ENCODE measurements around the gene SPATA21.
"Not testable (repeated sequence)": the region's sequence is repeated elsewhere in the genome, so short reads cannot be mapped to it uniquely, and the experiment has no call there.

SPATA21 gene

GRCh38 chr1:16385659-16386453 is 51.4 kb downstream of the SPATA21 start:
- FAIRE-seq = no peak
- no peak for DNase-seq (ENCODE audit: low spot score)

GRCh38 chr1:16383888-16384287 is 53.3 kb downstream of the SPATA21 start:
- no peak for FAIRE-seq
- DNase-seq (ENCODE audit: low spot score) = no peak

GRCh38 chr1:16380868-16381267 is 56.4 kb downstream of the SPATA21 start:
- DNase-seq (ENCODE audit: low spot score) = no peak
- no peak for FAIRE-seq

- FAIRE-seq (no peak), DNase-seq (ENCODE audit: low spot score) (no peak)
Measured at GRCh38 chr1:16378443-16378842, 58.8 kb downstream of the SPATA21 start.

DNA sequence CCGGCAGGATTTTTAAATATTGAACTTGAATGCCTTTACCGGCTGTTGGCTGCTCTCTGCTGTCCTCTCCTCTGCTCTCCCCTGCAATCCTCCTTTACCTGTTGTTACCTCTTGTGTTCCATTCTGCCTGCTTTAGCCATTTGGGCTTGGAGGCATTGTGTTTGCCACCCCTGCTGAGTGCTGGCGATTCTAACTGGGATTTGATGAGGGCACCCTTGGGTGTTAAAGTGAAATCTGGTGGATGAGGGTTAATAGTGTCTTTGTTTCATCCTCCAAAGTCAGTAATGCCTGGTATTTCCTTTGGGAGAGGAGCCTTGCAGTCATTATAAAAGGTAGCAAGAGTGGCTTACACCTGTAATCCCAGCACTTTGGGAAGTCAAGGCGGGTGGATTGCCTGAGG is 60.3 kb downstream of the SPATA21 start:
- no peak for FAIRE-seq
- no peak for DNase-seq (ENCODE audit: low spot score)

DNA sequence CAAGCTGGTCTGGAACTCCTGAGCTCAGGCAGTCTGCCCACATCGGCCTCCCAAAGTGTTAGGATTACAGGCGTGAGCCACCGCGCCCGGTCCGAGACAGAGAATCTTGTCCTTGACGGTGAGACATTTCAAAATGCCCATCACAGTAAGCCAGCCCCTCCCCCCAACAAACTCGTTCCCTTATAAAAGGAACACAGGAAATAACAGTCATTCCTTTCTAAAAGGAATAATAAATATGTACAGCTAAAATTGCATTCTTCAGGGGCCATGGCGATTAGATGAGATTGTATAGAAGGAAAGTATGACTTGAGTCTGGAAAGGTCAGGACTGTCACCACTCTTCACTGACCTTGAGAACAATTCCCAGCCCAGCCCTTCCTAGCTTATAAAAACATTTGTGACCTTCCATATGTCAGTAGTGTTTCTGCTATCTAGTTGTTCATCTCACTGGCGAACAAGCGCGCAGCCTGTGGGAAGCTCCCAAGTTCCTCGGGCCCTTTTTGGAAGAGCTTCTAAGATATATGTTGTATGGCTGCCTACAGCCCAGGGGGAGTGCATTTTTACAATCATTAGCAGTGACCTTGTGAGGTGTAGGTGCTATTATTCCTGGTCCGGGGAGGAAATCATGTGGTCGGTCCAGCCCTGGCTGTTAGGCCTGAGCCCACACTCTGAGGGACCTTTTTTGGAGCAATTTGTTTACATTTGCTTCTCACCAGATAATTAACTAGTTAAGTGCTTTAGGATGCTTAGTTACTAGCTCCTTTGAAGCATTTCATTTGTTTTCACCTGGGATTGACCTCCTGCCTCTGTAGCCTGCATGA is 61.5 kb downstream of the SPATA21 start:
- FAIRE-seq (no peak), DNase-seq (ENCODE audit: low spot score) (no peak)

GRCh38 chr1:16374266-16374665 is 63.0 kb downstream of the SPATA21 start:
- FAIRE-seq (no peak), DNase-seq (ENCODE audit: low spot score) (no peak)

DNA sequence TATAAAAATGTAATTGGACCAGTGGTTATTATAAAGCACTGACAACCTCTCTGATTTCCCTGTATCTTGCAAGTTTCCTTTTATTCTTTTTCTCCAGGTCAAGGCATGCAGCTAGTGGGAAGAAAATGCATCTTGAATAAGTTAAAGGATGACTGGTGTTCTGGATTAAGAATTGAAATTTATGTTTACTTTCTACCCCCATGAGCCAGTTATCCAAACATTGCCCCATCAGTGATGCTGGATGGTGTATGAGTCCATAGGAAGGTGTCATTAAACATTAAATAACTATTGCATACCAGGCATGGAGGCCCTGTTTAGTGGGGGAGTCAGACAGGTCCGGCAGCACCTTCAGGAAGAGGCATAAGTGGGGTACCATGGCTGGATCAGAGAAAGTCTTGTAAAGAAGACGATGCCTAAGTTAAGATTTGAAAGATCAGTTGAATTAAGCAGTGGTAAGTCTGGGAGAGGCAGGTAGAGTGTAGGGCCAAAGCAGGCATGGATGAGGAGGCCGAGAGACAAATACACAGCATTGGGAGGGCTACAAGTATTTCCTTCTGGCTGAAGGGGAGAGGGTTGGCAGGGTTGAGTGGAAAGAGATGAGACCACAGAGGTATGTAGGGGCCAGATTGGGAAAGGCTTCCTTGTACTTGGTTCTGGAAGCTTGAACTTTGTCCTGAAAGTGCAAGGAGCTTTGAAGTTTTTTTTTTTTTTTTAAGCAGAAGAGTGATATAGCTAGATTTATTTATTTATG is 64.5 kb downstream of the SPATA21 start:
- no peak for FAIRE-seq
- no peak for DNase-seq (ENCODE audit: low spot score)

GRCh38 chr1:16371725-16372124 is 65.5 kb downstream of the SPATA21 start:
- peak; percentile 52 for DNase-seq (ENCODE audit: low spot score)
- FAIRE-seq = no peak

- FAIRE-seq = no peak
Measured at GRCh38 chr1:16369821-16370220, 67.4 kb downstream of the SPATA21 start.

DNA sequence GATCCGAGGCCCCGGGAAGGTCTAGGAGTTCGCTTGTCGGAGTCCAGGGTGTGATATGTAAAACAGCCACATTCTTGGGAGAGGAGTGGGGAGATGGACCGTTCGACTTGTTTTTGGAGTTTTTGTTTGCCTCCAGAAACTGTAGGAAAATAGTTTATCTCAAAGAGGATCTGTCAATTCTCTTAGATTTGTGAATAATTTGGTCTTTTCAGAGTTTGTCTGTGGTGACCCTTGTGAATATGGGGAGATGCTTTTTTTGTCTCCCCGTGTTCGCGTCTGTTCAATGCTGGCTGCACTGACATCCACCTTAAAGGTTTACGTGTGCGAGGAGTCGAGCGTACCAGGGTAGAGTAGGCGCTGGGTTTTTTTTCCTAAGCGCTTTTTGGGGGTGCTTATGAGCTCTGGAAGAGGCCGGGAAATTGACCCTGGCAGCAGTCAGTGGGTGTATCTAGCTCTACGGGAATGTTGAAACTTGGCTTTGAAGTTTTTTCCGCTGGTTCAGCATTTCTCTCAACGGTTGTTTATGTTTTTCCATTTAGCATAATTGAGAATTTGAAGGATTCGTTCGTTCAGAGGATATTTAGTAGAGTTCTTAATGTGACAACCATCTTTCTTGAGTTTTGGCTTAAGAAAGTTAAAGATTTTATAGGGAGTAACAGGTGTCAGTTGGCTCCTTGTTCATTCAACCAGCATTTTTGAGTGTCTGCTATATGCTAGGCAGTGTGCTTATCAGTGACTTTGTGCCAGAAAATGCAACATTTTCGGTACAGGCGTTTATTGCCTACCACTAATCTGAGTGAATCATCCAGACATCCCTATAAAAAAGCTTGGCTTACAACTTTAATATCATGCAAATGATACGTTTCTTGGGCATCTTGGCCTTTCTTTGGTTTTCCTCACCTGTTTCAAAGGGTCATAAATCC is 69.0 kb downstream of the SPATA21 start:
- DNase-seq (ENCODE audit: low spot score) (no peak), FAIRE-seq (no peak)

More at GRCh38 chr1:16369821-16370220, 67.4 kb downstream of the SPATA21 start:
- no peak for DNase-seq (ENCODE audit: low spot score)

DNA sequence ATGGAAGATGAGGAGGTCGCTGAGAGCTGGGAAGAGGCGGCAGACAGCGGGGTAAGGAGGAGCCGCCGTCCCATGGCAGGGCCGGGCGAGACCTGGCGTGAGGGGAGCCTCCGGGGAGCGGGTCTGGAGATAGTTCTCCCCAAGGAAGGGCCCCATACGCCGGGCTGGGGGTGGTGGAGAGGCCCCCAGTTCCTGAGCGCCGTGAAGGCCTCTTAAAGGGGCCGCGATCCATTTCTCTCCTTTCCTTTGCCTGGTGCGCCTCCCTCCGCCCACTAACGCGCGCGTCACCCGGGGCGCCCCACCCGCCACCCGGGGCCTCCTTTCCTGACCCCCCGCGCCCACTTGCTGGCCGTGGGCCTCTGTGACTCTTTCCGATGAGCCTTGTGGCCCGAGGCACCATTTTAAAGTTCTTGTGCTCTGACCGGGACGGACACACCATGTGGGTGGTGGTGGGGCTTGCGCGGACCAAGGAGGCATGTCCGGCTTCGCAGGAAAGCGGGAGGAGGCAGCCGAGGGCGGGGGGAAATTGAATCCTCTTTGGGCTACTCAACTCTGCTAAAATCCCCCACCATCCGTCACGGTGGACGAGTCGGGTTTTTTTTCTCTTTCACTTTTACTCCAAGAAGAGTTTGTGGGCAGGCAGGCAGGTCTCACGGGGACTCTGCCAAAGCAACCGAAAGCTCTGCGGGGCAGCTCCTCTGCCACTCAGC is 69.8 kb downstream of the SPATA21 start:
- peak; percentile 76 for DNase-seq (ENCODE audit: low spot score)
- no peak for FAIRE-seq

- no peak for FAIRE-seq
Measured at GRCh38 chr1:16366722-16367257, 70.4 kb downstream of the SPATA21 start, which contains the start of gene SZRD1. SZRD1 (plus strand) TSS chr1:16367242; CDS start chr1:16367258, 16 bp downstream.

DNA sequence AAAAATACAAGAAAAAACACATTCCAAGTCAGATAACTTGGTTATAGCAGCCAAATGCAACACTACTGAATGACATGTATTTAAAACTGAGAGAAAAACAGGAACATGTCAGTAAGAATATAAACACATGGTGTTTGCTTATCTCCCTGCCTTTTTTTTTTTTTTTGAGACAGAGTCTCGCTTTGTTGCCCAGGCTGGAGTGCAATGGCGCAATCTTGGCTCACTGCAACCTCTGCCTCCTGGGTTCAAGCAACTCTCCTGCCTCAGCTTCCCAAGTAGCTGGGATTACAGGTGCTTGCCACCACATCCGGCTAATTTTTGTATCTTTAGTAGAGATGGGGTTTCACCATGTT is 72.1 kb downstream of the SPATA21 start:
- DNase-seq (ENCODE audit: low spot score); FAIRE-seq: not testable (repeated sequence)

More at GRCh38 chr1:16366722-16367257, 70.4 kb downstream of the SPATA21 start, which contains the start of gene SZRD1:
- peak; percentile 94 for DNase-seq (ENCODE audit: low spot score)

- FAIRE-seq = no peak
- DNase-seq (ENCODE audit: low spot score) = no peak
Measured at GRCh38 chr1:16356867-16357266, 80.4 kb downstream of the SPATA21 start.

- no peak for FAIRE-seq
- DNase-seq (ENCODE audit: low spot score) = no peak
Measured at GRCh38 chr1:16354619-16355018, 82.6 kb downstream of the SPATA21 start.

DNA sequence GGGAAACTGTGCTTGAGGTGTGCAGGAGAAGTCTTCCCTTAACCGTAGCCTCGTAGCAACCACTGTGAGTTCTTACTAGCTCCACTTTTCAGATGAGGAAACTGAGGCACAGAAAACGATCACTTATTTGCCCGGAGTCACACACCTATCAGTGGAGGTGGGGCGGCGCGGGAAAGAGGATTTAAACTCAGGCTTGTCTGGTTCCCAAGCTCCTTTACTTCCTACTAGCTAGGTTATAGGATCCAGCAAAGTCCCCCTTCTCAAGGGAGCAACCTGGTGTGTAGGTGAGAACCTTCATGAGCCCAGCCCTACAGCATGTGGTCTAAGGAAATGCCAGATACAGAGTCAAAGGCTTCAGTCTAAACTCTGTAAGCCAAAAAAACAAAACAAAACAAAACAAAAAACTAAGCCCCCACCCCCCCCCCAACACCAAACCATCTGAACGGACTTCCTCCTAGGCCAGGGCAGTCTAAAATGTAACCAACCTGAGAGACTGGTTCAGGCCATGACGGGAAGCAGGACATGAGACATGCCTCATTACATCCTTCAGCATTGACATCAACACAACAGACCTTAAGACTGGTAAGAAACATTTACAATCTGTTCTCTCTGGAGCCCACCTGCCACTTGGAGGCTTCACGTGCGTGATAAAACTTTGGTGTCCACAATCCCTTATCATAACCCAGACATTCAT is 84.2 kb downstream of the SPATA21 start:
- FAIRE-seq (no peak), DNase-seq (ENCODE audit: low spot score) (no peak)

- FAIRE-seq (peak; percentile 69), DNase-seq (ENCODE audit: low spot score) (peak; percentile 96)
Measured at GRCh38 chr1:16351994-16352841, 85.0 kb downstream of the SPATA21 start, which contains the start of gene FBXO42. FBXO42 (minus strand) TSS chr1:16352480; CDS start chr1:16315418, 37,062 bp downstream.
